Neural cell (in vitro differentiated cells): Measurements from ENCODE around the gene OR52W1.

Experiments
- CTCF ChIP-seq: fragments of 450-650 bp; IDR thresholded peaks from 2 replicates; pipeline ENCODE4 v1.5.1; 2014; ENCODE audit warnings: antibody characterized with exemption, mild to moderate bottlenecking, moderate library complexity; ENCODE audit not compliant: poor library complexity, severe bottlenecking
- EP300 ChIP-seq: fragments of 450-650 bp; conservative IDR thresholded peaks from 2 replicates; pipeline ENCODE4 v1.6.1; 2014; ENCODE audit warnings: antibody characterized with exemption, mild to moderate bottlenecking, moderate library complexity; ENCODE audit not compliant: poor library complexity, severe bottlenecking
- EZH2 ChIP-seq: fragments of 200-600, 300-800 bp; shearing (Covaris generic), sonication (generic); IDR thresholded peaks from 2 replicates; pipeline ENCODE4 v1.6.1; 2014; ENCODE audit warnings: antibody characterized with exemption, low read length, borderline replicate concordance, mild to moderate bottlenecking; ENCODE audit not compliant: insufficient read depth, poor library complexity, severe bottlenecking
- POLR2AphosphoS5 ChIP-seq: IDR thresholded peaks from 2 replicates; pipeline ENCODE4 v1.6.1; 2012

GRCh38 chr11:6202041-6202440 is 3.0 kb downstream of the OR52W1 start:
- no peak for TF ChIP-seq CTCF
- no peak for TF ChIP-seq EP300
- TF ChIP-seq POLR2AphosphoS5: no peak
- no peak for TF ChIP-seq EZH2
